Calu3 (cell line): ENCODE measurements around the gene NDST1. TPM values are rescaled to one million over a fixed set of nuclear protein-coding genes. Genes with fewer than 3 reads are reported as not detected.
A peak's percentile ranks its signal among the peaks of the same experiment; 100 is the strongest.

Source experiments
- BruUV-seq: library from RNA; stranded (reverse); fragments of 400-500 nt; replicated peaks from 2 replicates; lab custom pipeline; 2021; lab: Mats Ljungman, UMichigan
- CTCF ChIA-PET: fragments of 300-600 bp; sonication (Branson Sonifier 250); formaldehyde crosslinking; loops from one replicate; lab custom pipeline; 2022; ENCODE audit warnings: antibody characterized with exemption; lab: Charles Lee
- DNase-seq: peaks from one replicate; pipeline ENCODE4 v3.0.0; 2022
- H3K27ac Mint-ChIP-seq: one replicate; pipeline ENCODE4 v1.8.0; 2022; ENCODE audit warnings: mixed read lengths; ENCODE audit not compliant: unreplicated experiment
- H3K27me3 Mint-ChIP-seq: one replicate; pipeline ENCODE4 v1.8.0; 2022; ENCODE audit warnings: mixed read lengths; ENCODE audit not compliant: unreplicated experiment
- H3K36me3 Mint-ChIP-seq: one replicate; pipeline ENCODE4 v1.8.0; 2022; ENCODE audit warnings: mild to moderate bottlenecking, moderate library complexity, mixed read lengths; ENCODE audit not compliant: insufficient read depth, unreplicated experiment
- H3K4me1 Mint-ChIP-seq: one replicate; pipeline ENCODE4 v1.8.0; 2022; ENCODE audit warnings: mild to moderate bottlenecking, low read depth, mixed read lengths; ENCODE audit not compliant: unreplicated experiment
- H3K4me3 Mint-ChIP-seq: one replicate; pipeline ENCODE4 v1.8.0; 2022; ENCODE audit warnings: mild to moderate bottlenecking, low read depth, moderate library complexity, mixed read lengths; ENCODE audit not compliant: unreplicated experiment
- H3K9me3 Mint-ChIP-seq: one replicate; pipeline ENCODE4 v1.8.0; 2022; ENCODE audit warnings: low read depth, mixed read lengths; ENCODE audit not compliant: unreplicated experiment
- intact Hi-C: fragments of 100-400 bp; cut with micrococcal nuclease; formaldehyde crosslinking; loops from one replicate; pipeline ENCODE4 v1.10.0; 2022; ENCODE audit not compliant: unreplicated experiment
- total RNA-seq: library from RNA; stranded (reverse); gene quantifications from 2 replicates; pipeline ENCODE4 v1.2.3, GENCODE V29; 2022
- TF ChIP-seq, protein P1 (sequence below): fragments of 200-600 bp; IDR thresholded peaks from one replicate; pipeline ENCODE4 v1.8.0; 2022; ENCODE audit warnings: antibody characterized with exemption; ENCODE audit not compliant: unreplicated experiment

The NDST1 gene
- total RNA-seq, 1 experiment from 2014 or later: 72.6 TPM

DNA sequence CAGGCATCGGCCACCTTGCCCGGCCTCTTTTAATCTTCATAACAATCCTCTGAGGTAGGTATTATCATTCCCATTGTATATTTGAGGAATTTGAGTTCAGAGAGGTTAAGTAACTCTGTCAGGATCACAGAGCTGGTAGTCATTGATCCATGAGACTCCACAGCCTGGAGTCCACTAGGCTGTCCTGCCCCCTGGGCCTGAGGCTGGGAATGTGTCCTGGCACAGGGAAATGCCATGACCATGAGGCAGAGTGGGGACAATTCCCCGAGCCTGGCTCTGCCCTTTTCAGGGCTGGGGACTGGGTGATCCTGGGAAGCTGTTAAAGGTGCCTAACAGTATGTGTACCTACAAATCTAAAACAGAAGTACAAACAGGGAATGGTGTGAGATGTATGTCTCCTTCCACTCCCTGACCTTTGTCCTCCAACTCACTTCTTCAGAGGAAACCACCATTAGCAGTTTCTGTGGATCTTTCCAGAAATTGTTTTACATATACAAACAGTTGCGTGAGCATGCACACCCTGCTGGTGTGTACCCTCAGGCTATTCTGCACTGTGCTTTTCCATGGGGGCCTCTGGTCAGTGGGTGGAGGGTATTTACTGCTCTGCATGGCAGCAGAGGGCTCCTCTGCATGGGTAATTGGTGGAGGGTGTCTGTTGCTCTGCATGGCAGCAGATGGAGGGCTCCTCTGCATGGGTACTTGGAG, 53.8 kb downstream of the NDST1 start:
- Mint-ChIP-seq H3K4me3 (no peak overlapping the region), H3K9me3 (no peaks in the 10 kb centered on the region), H3K27ac (no peak overlapping the region), H3K4me1 (peaks cover 8% of the 10 kb centered on the region), H3K27me3 (no peaks in the 10 kb centered on the region), H3K36me3 (peaks cover 18% of the 10 kb centered on the region)
- DNase-seq: no peak
- BruUV-seq: no TSS peak
- CTCF ChIA-PET: interaction anchor here (0.8 to 2.2 kb wide), 3 partner anchors 93 to 139 kb away, joined by 3 to 12 read pairs (median 8); partner anchors contain the start of gene RBM22
- TF ChIP-seq, protein P1, sequence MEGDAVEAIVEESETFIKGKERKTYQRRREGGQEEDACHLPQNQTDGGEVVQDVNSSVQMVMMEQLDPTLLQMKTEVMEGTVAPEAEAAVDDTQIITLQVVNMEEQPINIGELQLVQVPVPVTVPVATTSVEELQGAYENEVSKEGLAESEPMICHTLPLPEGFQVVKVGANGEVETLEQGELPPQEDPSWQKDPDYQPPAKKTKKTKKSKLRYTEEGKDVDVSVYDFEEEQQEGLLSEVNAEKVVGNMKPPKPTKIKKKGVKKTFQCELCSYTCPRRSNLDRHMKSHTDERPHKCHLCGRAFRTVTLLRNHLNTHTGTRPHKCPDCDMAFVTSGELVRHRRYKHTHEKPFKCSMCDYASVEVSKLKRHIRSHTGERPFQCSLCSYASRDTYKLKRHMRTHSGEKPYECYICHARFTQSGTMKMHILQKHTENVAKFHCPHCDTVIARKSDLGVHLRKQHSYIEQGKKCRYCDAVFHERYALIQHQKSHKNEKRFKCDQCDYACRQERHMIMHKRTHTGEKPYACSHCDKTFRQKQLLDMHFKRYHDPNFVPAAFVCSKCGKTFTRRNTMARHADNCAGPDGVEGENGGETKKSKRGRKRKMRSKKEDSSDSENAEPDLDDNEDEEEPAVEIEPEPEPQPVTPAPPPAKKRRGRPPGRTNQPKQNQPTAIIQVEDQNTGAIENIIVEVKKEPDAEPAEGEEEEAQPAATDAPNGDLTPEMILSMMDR: no peak
- intact Hi-C loops: loop anchor here (1.0 to 5.0 kb wide), 6 partner anchors 81 to 286 kb away; partner anchors contain the start of gene SYNPO

DNA sequence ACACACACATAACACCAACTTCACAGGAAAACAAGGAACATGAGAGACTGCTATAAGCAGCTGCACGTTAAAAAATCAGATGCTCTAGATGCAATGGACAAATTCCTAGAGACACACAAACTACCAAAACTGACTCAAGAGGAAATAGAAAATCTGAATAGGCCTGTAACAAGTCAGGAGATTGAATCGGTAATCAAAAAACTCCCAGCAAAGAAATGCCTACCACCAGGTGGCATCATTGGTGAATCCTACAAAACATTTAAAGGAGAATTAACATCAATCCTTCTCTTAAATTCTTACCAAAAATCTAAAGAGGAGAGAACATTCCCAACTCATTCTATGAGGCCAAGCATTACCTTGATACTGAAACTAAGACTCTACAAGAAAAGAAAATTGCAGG, 54.9 kb downstream of the NDST1 start:
- H3K9me3 Mint-ChIP-seq: no peaks in the 10 kb centered on the region
- peak; percentile 68 for DNase-seq
- no peak overlapping the region for H3K4me3 Mint-ChIP-seq
- BruUV-seq: no TSS peak
- H3K36me3 Mint-ChIP-seq: peaks cover 9% of the 10 kb centered on the region
- intact Hi-C loops: loop anchor here (5.0 kb wide), 1 partner anchor 79 kb away; the partner anchor contains the start of gene SYNPO
- CTCF ChIA-PET: no interaction called here
- H3K27ac Mint-ChIP-seq: no peak overlapping the region
- TF ChIP-seq, protein P1: peak; percentile 20
- H3K27me3 Mint-ChIP-seq: no peaks in the 10 kb centered on the region
- H3K4me1 Mint-ChIP-seq: peaks cover 16% of the 10 kb centered on the region

DNA sequence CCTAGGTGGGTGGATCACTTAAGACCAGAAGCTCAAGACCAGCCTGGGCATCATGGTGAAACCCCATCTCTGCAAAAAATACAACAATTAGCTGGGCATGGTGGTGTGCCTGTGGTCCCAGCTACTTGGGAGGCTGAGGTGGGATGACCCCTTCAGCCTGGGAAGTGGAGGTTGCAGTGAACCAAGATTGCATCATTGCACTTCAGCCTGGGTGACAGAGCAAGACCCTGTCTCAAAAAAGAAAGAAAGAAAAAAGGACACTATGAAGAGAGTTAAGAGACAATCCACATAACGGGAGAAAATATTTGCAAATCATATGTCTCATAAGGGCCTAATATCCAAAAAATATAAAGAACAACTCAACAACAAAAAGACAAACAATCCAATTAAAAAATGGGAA, 57.9 kb downstream of the NDST1 start:
- TF ChIP-seq, protein P1: no peak
- Mint-ChIP-seq H3K9me3 (no peaks in the 10 kb centered on the region), H3K27me3 (peaks cover 13% of the 10 kb centered on the region), H3K4me3 (no peak overlapping the region), H3K36me3 (peaks cover 4% of the 10 kb centered on the region), H3K27ac (no peak overlapping the region), H3K4me1 (peaks cover 8% of the 10 kb centered on the region)
- CTCF ChIA-PET: no interaction called here
- intact Hi-C loops: no loop called here
- DNase-seq: no peak
- no TSS peak for BruUV-seq

DNA sequence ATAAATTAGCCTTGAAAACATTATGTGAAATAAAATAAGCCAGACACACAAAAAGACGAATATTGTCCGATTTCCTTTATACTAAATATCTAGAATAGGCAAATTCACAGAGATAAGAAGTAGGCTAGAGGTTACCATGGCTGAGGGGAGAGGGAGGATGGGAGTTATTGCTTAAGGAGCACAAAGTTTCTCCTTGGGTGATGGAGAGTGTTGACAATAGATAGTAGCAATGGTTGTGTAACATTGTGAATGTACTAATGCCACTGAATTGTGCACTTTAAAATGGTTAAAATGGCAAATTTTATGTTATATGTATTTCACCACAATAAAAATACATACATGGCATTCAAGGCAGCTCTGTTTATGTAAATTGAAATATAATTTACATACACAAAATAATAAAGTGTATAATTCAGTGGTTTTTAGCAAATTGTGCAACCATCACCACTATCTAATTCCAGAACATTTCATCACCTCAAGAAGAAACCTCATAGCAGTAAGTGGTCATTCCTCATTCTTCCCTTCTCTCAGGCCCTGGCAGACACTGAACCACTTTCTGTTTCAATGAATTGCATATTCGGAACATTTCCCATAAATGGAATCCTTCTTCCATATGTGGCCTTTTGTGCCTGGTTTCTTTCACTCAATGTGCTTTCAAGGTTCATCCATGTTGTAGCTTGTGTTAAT, 59.2 kb downstream of the NDST1 start:
- TF ChIP-seq, protein P1: no peak
- Mint-ChIP-seq H3K9me3 (no peaks in the 10 kb centered on the region), H3K4me1 (peaks cover 8% of the 10 kb centered on the region), H3K4me3 (no peak overlapping the region), H3K36me3 (peaks cover 2% of the 10 kb centered on the region), H3K27ac (no peak overlapping the region), H3K27me3 (peaks cover 13% of the 10 kb centered on the region)
- DNase-seq: no peak
- intact Hi-C loops: no loop called here
- CTCF ChIA-PET: no interaction called here
- no TSS peak for BruUV-seq
